Measurements from ENCODE around the gene ACOX3.

ACOX3 gene

GRCh38 chr4:8446122-8446521 is 5.6 kb upstream of the ACOX3 start (continued):
- no peak for TF ChIP-seq ZNF223 (tag by site-specific recombination; IDR thresholded peaks at IDR 0.05)
- TF ChIP-seq ZNF626 (tag by site-specific recombination; IDR thresholded peaks at IDR 0.05): no peak

GRCh38 chr4:8443801-8444200 is 3.3 kb upstream of the ACOX3 start:
- Histone ChIP-seq H3K36me3 (ENCODE audit: control insufficient read depth in 2 of 2, insufficient read depth in 1 of 2, low read length in 2 of 2) (peaks cover 3 to 42% of the 10 kb centered on the region in 2 experiments; a peak in 2 of 3 replicates), H3K4me3 (ENCODE audit: low read depth, low read length) (no peak overlapping the region), H3K9me3 (ENCODE audit: control insufficient read depth, insufficient read depth, low read depth, low read length) (no peaks in the 10 kb centered on the region), H3K27ac (ENCODE audit: extremely low read depth, low read depth, low read length) (no peak overlapping the region), H3K4me1 (ENCODE audit: control insufficient read depth, insufficient read depth, low read length) (0 out of 2 replicates have a peak, but pooled peaks cover 3% of the 10 kb centered on the region)
- POLR2A ChIA-PET: no interaction called here
- CTCF ChIA-PET: no interaction called here
- TF ChIP-seq ZNF354C (tag by site-specific recombination; IDR thresholded peaks at IDR 0.05; ENCODE audit: borderline replicate concordance, low read depth): no peak
- no peak for TF ChIP-seq ZSCAN30 (tag by site-specific recombination; IDR thresholded peaks at IDR 0.05)
- no peak for TF ChIP-seq ZIC2 (tag by site-specific recombination; IDR thresholded peaks at IDR 0.05)
- no peak for TF ChIP-seq ZFHX2 (tag by site-specific recombination; conservative IDR thresholded peaks at IDR 0.05)
- TF ChIP-seq ZNF555 (tag by site-specific recombination; conservative IDR thresholded peaks at IDR 0.05): no peak
- TF ChIP-seq ZNF302 (tag by site-specific recombination; IDR thresholded peaks at IDR 0.05; ENCODE audit: low read depth): no peak

GRCh38 chr4:8442596-8443358 is 2.3 kb upstream of the ACOX3 start:
- TF ChIP-seq ZNF280C (tag by site-specific recombination; IDR thresholded peaks at IDR 0.05): no peak
- TF ChIP-seq ZXDB (tag by site-specific recombination; IDR thresholded peaks at IDR 0.05): no peak
- no peak for TF ChIP-seq ZBTB17 (tag by site-specific recombination; IDR thresholded peaks at IDR 0.05)
- no peak for TF ChIP-seq GLIS1 (tag by site-specific recombination; IDR thresholded peaks at IDR 0.05)
- no peak for TF ChIP-seq ZNF140 (tag by site-specific recombination; IDR thresholded peaks at IDR 0.05)
- no peak for TF ChIP-seq ZNF112 (tag by site-specific recombination; IDR thresholded peaks at IDR 0.05)
- no peak for TF ChIP-seq YY2 (tag by site-specific recombination; IDR thresholded peaks at IDR 0.05)
- no peak for TF ChIP-seq ZNF514 (tag by site-specific recombination; IDR thresholded peaks at IDR 0.05)
- TF ChIP-seq ZNF18 (tag by site-specific recombination; IDR thresholded peaks at IDR 0.05): no peak
- TF ChIP-seq ZNF843 (tag by site-specific recombination; IDR thresholded peaks at IDR 0.05): no peak
- no peak for TF ChIP-seq MZF1 (tag by site-specific recombination; IDR thresholded peaks at IDR 0.05; ENCODE audit: borderline replicate concordance)
- no peak for TF ChIP-seq ZFP3 (tag by site-specific recombination; IDR thresholded peaks at IDR 0.05; ENCODE audit: low read depth)
- TF ChIP-seq ZEB2 (tag by site-specific recombination; IDR thresholded peaks at IDR 0.05): no peak
- TF ChIP-seq PATZ1 (tag by site-specific recombination; IDR thresholded peaks at IDR 0.05): no peak
- TF ChIP-seq ZNF596 (tag by site-specific recombination; IDR thresholded peaks at IDR 0.05): no peak
- Histone ChIP-seq H3K27ac (ENCODE audit: extremely low read depth, low read depth, low read length) (no peak overlapping the region), H3K36me3 (ENCODE audit: control insufficient read depth in 2 of 2, insufficient read depth in 1 of 2, low read length in 2 of 2) (peaks cover 3 to 32% of the 10 kb centered on the region in 2 experiments; a peak in 2 of 3 replicates), H3K4me1 (ENCODE audit: control insufficient read depth, insufficient read depth, low read length) (0 out of 2 replicates have a peak, but pooled peaks cover 3% of the 10 kb centered on the region), H3K9me3 (ENCODE audit: control insufficient read depth, insufficient read depth, low read depth, low read length) (no peaks in the 10 kb centered on the region), H3K4me3 (ENCODE audit: low read depth, low read length) (no peak overlapping the region; the same call in 1 of the 2 replicates)
- CTCF ChIA-PET: no interaction called here
- POLR2A ChIA-PET: no interaction called here
